ENCODE measurements around the gene ZNF182. TPM values are rescaled to one million over a fixed set of nuclear protein-coding genes. Genes with fewer than 3 reads are reported as not detected.

Gene ZNF182
- total and polyA plus RNA-seq, 2 of the 13 experiments (the other 11 are each of a cell fraction or from before 2014, with no cell fraction given): 2.1 to 4.5 TPM

DNA sequence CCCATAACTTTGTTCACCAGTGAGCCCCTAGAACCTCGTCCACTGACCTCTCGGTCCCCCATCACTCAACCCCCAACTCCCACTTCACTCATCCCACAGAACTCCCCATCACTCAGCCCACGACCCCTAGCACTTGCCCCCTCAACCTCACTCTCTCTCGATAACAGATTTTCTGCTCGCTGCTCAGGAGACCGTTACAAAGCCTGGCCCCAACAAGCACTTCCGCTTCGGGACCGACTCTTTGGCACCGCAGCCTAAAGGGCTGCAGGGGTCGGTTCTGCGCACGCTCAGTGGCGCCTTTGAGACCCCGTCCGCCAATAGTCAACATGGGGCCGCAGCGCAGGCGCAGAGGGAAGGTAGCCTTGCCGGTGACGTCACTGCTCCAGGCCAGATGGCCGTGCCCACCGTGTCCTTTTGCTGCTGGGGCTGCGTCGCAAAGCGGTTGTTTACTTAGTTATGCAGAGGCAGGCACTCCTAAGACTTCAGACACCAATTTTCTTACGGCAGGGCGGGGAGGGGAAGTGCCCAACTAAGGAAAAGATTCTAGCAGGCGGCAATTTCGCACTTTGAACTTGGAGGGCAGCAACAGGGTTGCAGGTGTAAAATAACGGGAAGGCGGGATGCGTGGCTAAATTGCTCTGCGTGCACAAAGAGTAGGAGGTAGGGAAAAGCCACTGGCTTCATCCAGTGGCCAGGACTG lies at the start of gene ZNF182 (continued):
- TF ChIP-seq ZNF446 (CRISPR knock-in tag; IDR thresholded peaks at IDR 0.05): no peak
- TF ChIP-seq, protein P1, sequence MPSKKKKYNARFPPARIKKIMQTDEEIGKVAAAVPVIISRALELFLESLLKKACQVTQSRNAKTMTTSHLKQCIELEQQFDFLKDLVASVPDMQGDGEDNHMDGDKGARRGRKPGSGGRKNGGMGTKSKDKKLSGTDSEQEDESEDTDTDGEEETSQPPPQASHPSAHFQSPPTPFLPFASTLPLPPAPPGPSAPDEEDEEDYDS (CRISPR knock-in tag; IDR thresholded peaks at IDR 0.05): peak; percentile 76
- TF ChIP-seq HCFC1 (IDR thresholded peaks at IDR 0.05; ENCODE audit: low read depth, low read length): peak; percentile 59
- TF ChIP-seq, protein P2, sequence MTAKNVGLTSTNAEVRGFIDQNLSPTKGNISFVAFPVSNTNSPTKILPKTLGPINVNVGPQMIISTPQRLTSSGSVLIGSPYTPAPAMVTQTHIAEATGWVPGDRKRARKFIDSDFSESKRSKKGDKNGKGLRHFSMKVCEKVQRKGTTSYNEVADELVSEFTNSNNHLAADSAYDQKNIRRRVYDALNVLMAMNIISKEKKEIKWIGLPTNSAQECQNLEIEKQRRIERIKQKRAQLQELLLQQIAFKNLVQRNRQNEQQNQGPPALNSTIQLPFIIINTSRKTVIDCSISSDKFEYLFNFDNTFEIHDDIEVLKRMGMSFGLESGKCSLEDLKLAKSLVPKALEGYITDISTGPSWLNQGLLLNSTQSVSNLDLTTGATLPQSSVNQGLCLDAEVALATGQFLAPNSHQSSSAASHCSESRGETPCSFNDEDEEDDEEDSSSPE (CRISPR knock-in tag; IDR thresholded peaks at IDR 0.05): no peak
- TF ChIP-seq POLR2AphosphoS5 (IDR thresholded peaks at IDR 0.05; ENCODE audit: low read depth, low read length): peak; percentile 91
- peak; percentile 97 for TF ChIP-seq ATF7 (IDR thresholded peaks at IDR 0.05)
- peak; percentile 93 for TF ChIP-seq ATF7 (CRISPR knock-in tag; IDR thresholded peaks at IDR 0.05)
- TF ChIP-seq POGZ (CRISPR knock-in tag; IDR thresholded peaks at IDR 0.05): peak; percentile 74
- TF ChIP-seq, protein P3, sequence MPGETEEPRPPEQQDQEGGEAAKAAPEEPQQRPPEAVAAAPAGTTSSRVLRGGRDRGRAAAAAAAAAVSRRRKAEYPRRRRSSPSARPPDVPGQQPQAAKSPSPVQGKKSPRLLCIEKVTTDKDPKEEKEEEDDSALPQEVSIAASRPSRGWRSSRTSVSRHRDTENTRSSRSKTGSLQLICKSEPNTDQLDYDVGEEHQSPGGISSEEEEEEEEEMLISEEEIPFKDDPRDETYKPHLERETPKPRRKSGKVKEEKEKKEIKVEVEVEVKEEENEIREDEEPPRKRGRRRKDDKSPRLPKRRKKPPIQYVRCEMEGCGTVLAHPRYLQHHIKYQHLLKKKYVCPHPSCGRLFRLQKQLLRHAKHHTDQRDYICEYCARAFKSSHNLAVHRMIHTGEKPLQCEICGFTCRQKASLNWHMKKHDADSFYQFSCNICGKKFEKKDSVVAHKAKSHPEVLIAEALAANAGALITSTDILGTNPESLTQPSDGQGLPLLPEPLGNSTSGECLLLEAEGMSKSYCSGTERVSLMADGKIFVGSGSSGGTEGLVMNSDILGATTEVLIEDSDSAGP (CRISPR knock-in tag; IDR thresholded peaks at IDR 0.05; ENCODE audit: borderline replicate concordance): 0 out of 2 replicates have a peak, but pooled peaks have one; percentile 20
- peak; percentile 66; the same call in 1 of the 2 replicates for TF ChIP-seq ZNF7 (CRISPR knock-in tag; IDR thresholded peaks at IDR 0.05)
- peak; percentile 67; the same call in 1 of the 2 replicates for TF ChIP-seq TAF1 (CRISPR knock-in tag; IDR thresholded peaks at IDR 0.05)
- peak; percentile 94 for TF ChIP-seq ZNF3 (CRISPR knock-in tag; IDR thresholded peaks at IDR 0.05)
- peak; percentile 36; the same call in 1 of the 2 replicates for TF ChIP-seq NRL (CRISPR knock-in tag; IDR thresholded peaks at IDR 0.05; ENCODE audit: borderline replicate concordance)
- no peak for TF ChIP-seq ZNF335 (CRISPR knock-in tag; IDR thresholded peaks at IDR 0.05)
- TF ChIP-seq SAP130 (CRISPR knock-in tag; IDR thresholded peaks at IDR 0.05; ENCODE audit: low read depth): peak; percentile 71
- TF ChIP-seq AGO1 (IDR thresholded peaks at IDR 0.05; ENCODE audit: low read depth, low read length, poor library complexity, severe bottlenecking): no peak
- TF ChIP-seq ZMYM4 (CRISPR knock-in tag; IDR thresholded peaks at IDR 0.05): peak; percentile 78
- peak; percentile 39; the same call in 1 of the 2 replicates for TF ChIP-seq FOXA1 (IDR thresholded peaks at IDR 0.05)
- peak; percentile 95 for TF ChIP-seq FOXA1 (CRISPR knock-in tag; IDR thresholded peaks at IDR 0.05)
- TF ChIP-seq ZFX (CRISPR knock-in tag; IDR thresholded peaks at IDR 0.05; ENCODE audit: low read depth): peak; percentile 62
- no peak for TF ChIP-seq SETDB1 (CRISPR knock-in tag; IDR thresholded peaks at IDR 0.05; ENCODE audit: borderline replicate concordance)
- TF ChIP-seq GABPB1 (CRISPR knock-in tag; IDR thresholded peaks at IDR 0.05): peak; percentile 86
- TF ChIP-seq, protein P4, sequence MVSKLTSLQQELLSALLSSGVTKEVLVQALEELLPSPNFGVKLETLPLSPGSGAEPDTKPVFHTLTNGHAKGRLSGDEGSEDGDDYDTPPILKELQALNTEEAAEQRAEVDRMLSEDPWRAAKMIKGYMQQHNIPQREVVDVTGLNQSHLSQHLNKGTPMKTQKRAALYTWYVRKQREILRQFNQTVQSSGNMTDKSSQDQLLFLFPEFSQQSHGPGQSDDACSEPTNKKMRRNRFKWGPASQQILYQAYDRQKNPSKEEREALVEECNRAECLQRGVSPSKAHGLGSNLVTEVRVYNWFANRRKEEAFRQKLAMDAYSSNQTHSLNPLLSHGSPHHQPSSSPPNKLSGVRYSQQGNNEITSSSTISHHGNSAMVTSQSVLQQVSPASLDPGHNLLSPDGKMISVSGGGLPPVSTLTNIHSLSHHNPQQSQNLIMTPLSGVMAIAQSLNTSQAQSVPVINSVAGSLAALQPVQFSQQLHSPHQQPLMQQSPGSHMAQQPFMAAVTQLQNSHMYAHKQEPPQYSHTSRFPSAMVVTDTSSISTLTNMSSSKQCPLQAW (CRISPR knock-in tag; IDR thresholded peaks at IDR 0.05): peak; percentile 47; the same call in 1 of the 2 replicates
- no peak for TF ChIP-seq ELF4 (CRISPR knock-in tag; IDR thresholded peaks at IDR 0.05; ENCODE audit: borderline replicate concordance)
- 0 out of 2 replicates have a peak, but pooled peaks have one; percentile 29 for TF ChIP-seq ZNF619 (CRISPR knock-in tag; IDR thresholded peaks at IDR 0.05)
- TF ChIP-seq KDM1A (CRISPR knock-in tag; IDR thresholded peaks at IDR 0.05): no peak
- TF ChIP-seq PAX8 (CRISPR knock-in tag; IDR thresholded peaks at IDR 0.05; ENCODE audit: borderline replicate concordance): no peak
- TF ChIP-seq NR2C2 (CRISPR knock-in tag; IDR thresholded peaks at IDR 0.05; ENCODE audit: borderline replicate concordance): peak; percentile 52; the same call in 1 of the 2 replicates
